HEK293T (cell line): Measurements from ENCODE around the gene HIF3A.

Source experiments
- FOXK2 ChIP-seq: fragments of 450-650 bp; IDR thresholded peaks from 2 replicates; pipeline ENCODE4 v1.6.1; 2016; ENCODE audit warnings: mild to moderate bottlenecking
- SUZ12 ChIP-seq: fragments of 450-650 bp; IDR thresholded peaks from 2 replicates; pipeline ENCODE4 v1.6.1; 2016; ENCODE audit warnings: mild to moderate bottlenecking
- ZNF384 ChIP-seq: fragments of 450-650 bp; IDR thresholded peaks from 2 replicates; pipeline ENCODE4 v1.6.1; 2016

GRCh38 chr19:46295401-46296201 is 1.2 kb upstream of the HIF3A start:
- TF ChIP-seq FOXK2 (no peak), ZNF384 (no peak), SUZ12 (no peak)
